Right renal cortex interstitium (tissue), 3 donors: Measurements from ENCODE around the gene PIK3R6. TPM values are rescaled to one million over a fixed set of nuclear protein-coding genes. Genes with fewer than 3 reads are reported as not detected.

Source experiments
- DNase-seq, 3 donors: peaks; one replicate each; pipeline ENCODE4 v3.0.0-alpha.2; 2013; ENCODE audit warnings: low read depth in 3 of 3, low spot score in 2 of 3
- polyA plus RNA-seq, 3 donors: library from polyadenylated mRNA; unstranded; fragments of 120-200 nt; gene quantifications; one replicate each; pipeline ENCODE4 v1.2.1, GENCODE V29; 2013; ENCODE audit not compliant: insufficient read length in 3 of 3

Gene PIK3R6, protein sequence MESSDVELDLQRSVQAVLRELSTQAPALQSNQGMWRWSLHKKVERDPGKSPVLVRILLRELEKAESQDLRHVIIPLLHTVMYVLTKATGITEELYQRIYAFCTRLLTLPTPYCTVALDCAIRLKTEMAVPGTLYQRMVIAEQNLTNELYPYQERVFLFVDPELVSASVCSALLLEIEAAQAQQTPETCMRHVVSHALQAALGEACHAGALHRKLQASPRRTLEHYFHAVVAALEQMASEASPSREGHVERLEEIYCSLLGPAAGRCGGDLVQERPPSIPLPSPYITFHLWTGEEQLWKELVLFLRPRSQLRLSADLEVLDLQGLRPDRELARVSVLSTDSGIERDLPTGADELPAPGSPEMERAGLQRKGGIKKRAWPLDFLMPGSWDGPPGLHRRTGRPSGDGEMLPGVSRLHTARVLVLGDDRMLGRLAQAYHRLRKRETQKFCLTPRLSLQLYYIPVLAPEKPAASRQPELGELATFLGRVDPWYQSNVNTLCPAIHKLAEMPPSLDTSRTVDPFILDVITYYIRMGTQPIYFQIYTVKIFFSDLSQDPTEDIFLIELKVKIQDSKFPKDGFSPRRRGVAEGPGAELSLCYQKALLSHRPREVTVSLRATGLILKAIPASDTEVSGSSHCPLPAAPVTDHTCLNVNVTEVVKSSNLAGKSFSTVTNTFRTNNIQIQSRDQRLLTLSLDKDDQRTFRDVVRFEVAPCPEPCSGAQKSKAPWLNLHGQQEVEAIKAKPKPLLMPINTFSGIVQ
- 1 to 10 TPM; 1.1 to 1.2 (median 1.2) TPM for polyA plus RNA-seq

DNA sequence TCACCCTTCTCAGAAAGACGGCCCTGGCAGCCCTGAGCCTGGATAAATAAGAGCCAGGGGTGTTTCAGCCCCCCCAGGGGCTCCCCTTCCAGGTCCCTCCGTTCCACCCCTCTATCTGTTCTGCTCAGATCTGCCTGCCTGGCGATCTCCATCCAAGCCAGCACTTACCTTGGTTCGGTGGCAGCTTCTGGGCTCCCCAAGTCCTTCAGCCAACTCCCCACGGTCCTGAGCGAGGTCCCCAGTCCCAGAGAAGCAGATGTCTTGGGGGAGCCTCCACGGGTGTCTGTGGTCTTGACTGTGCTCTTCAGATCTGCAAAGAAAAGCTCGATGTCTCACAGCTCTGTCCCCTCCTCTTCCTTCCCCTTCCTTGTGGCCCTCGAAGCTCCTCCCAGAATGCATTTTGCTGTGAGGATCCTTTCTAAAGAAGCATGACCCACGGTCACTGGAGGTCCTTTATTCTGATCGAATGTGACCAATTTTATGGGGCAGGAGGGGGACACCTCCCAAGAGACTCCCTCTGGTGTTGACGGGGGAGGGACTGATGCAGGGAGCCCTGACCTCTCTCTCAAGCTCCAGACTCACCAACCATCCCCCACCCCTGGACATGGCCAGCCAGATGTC, at the start of gene PIK3R6:
Gene PIK3R6 (minus strand): TSS at position 314 of the 621 bp plus-strand sequence. CDS start 17,880 bp downstream, outside the sequence.
- no peak for DNase-seq

DNA sequence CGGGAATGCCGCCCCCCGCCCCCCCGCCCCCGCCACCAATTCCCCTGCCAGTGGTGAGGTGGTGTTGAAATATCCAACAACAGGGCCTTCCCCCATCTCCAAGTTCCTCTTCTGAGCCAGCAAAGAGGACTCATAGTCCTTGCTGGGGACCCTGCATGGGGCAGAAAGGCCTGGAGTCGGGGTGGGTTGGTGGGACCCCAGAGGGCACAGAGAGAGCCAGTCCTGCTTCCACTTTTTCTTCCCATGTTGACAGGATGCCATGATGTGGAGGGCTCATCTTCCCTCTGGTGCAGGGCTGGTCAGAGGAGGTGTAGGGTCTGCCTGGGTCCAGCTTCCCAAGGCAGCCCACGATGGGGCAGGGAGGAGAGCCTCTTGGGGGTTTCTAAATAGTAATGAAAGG, 49.0 kb upstream of the PIK3R6 start:
- no peak for DNase-seq

DNA sequence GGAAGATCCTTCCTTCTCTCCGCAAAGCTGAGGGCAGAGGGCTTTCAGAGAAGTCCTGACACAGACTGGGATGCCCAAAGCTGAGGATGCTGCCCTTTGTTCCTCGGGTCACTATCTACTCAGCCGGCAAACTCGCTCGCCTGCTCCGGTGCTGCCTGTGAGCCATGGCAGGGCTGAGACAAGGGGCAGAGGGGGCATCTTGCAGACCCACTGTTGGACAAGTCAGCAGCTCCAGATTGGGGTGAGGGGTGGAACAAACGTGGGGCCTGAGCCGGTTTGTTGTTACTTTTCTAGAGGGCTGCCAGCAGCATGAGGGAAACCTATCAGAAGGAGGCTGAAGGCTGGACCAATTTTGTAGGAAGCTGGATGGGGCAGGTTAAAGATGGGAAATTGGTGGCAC, 47.1 kb upstream of the PIK3R6 start:
- no peak for DNase-seq

DNA sequence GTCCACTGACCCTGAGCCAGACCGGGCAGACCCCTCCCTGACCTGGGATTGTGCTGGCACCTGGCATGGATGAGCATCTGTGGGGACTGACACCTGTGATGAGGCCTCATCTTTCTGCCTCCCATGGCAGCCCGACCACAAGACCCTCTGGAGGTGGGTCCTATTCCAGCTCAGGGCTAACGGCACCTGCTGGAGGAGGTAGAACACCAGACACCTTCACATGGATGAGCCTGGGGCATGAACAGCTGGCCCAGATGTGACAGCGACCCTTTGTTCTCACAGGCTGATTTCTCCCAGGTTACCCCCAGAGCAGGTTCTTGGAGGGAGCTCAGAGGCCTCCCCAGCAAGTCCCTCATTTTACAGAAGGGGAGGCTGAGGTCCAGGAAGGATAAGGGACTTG, 46.4 kb upstream of the PIK3R6 start:
- no peak for DNase-seq

DNA sequence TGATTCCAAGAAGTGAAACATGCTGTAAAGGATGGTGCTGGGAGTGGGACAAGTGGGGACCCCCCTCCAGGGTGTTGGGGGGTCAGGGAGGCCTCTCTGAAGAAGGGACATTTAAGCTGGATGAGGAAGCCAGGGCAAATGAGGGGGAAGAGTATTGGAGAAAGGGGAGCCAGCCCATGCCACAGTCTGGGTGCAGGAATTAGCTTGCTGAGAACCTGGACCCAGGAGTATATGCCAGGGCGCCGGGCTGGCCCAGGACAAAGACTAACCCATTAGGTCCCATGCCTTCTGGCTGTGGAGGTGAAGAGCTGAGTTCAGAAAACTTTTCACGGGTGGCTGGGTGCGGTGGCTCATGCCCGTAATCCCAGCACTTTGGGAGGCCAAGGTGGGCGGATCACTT, 45.6 kb upstream of the PIK3R6 start:
- no peak for DNase-seq

DNA sequence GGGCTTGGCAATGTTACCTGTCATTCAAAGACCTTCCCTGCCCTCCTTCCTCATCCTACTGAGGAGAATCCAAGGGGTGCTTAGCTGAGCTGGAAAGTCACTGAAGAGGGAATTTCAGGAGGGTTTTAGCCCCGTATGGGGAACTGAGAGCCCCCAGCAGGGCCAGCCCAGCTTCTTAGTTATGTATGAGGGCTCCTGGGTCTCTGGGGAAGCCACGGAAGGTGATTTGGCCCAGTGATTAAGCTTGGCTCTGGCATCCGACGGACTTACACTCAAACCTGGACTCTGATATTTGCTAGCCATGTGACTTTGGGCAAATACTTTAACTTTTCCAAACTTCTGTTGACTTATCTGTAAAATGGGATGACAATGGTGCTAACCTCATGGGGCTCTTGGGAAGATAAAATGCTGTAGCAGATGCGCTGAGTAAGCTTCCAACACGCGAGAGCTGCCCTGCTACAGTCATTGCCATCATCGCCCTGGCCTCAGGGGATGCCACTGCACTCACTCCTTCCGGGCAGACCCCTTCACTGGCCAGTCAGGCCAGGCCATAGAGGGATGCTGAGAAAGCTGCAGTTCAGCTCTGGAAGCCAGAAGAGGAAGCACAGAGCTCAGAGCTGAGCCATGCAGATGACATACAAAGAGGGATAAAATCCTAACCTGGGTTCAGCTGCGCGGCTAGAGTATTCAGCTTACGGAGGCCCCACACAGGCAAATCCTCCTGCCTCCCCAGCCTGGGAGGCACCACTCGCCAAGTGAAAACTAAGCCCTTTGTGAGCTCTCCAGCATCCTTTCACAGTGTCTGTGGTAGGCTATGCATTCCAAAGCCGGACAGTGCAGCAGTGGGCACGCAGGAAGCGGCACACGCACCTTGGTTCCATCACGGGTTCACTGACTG, 44.9 kb upstream of the PIK3R6 start:
- DNase-seq, result no peak

DNA sequence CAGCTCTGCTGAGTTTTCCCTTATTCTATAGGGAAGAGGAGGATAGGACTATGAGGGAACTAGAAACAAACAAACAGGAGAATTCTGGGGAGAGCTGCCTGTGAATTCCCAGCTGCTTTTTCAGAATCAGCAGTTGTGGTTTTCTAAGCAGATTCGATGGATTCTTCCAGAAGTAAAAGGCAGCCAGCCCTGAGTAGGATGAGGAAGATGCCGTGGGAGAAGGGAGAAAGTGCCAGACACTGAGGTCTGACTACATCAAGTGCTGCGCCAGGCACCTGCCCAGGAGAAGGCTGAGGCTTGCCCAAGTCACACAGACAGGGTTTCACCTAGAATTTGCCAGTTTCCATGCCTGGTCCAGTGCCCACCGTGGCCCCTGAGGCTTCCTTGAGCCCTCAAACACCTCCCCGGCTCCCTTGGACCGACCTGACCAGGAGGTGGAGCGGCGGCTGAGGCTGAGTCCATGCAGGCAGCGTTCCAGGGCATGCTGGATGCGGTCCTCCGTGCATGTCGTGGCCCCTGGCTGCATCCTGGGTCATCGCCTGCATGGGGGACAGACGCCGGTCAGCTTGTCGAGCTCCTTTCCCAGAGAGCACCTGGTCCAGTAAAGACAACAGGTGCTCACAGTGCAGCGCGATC, 43.6 kb upstream of the PIK3R6 start:
- no peak for DNase-seq

DNA sequence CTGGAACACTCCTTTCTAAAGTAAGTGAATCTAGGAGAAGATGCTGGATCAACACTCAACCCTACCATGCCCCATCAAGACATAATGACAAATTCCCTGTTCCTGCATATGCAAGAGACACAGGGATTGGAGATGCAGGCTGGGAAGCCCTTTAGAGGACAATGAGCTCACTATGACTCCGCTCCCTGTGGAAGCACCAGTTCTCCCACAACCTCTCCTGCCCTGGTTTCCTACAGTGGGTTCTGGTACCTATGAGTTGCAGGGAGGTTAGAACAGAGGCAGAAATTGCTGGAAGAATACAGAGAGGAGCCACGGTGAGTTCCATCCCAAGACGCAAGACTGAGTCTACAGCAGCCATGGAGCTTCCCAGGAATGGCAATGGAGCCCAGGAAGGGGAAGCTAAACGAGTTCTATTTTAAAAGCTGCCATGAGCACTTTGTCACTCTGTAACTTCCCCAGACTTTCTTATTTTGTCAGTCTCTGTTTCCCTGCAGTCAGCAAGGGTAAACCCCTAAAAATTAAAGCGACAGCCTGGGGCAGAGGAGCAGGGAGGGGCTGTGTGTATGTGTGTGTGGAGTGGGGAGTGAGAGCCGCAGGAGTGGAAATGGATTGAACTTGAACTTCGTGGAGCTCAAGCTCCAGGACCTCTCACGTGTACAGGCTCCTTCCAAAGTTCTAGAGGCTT, 42.3 kb upstream of the PIK3R6 start:
- no peak for DNase-seq

DNA sequence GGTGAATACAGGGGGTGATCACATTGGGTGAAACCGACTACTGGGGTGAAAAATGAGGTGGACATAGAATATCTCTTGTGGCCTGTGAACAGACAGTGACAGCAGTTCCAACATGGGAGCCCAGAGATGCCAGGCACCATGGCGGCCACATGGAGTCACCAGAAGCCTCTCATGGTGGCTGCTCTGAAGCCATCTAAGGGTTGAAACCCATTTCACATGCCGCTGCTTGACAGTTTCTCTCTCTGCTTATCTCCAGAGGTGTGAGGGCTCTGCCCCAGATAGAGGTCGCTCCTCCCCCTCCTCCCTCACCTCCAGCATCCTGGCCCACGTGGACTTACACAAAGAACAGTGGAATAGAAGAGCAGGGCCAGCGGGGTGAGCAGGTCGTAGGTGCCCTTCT, 37.9 kb upstream of the PIK3R6 start:
- DNase-seq, result no peak

DNA sequence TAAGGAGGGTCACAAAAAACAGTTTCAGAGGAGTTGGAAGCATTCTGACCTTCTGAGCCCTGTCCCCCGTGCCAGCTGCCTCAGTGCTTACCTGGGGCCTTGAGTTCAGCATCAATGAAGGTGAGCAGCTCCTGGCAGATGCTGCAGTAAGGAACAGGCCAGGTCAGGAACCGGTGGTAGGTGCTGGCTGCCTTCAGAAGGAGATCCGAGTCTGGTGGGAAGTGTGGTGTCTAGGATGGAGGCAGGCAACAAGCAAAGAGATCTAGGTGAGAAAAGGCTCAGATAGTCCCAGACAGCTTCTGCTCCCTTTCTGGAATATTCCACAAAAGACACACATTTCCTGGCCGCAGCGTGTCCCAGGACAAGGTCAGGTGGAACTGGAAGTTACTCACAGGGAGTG, 37.2 kb upstream of the PIK3R6 start:
- DNase-seq, result no peak

DNA sequence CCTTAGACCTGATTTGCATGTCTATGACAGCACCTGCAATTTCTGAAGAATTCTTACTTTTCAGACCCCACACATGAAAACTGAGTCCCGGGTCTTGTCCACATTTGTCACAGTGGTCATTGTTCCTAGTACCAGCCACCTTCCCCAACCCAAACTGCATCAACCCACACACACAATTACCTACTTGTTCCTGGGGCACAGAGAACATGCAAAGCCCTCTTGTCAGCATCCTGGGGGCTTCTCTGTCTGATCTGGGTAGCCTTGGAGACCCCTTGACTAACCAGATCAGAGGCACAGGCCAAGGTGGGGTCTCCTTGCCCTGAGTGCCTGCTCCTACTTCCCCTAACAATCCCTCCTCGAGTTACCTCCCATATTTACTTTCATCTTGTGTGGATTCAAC, 36.7 kb upstream of the PIK3R6 start:
- DNase-seq, result no peak

DNA sequence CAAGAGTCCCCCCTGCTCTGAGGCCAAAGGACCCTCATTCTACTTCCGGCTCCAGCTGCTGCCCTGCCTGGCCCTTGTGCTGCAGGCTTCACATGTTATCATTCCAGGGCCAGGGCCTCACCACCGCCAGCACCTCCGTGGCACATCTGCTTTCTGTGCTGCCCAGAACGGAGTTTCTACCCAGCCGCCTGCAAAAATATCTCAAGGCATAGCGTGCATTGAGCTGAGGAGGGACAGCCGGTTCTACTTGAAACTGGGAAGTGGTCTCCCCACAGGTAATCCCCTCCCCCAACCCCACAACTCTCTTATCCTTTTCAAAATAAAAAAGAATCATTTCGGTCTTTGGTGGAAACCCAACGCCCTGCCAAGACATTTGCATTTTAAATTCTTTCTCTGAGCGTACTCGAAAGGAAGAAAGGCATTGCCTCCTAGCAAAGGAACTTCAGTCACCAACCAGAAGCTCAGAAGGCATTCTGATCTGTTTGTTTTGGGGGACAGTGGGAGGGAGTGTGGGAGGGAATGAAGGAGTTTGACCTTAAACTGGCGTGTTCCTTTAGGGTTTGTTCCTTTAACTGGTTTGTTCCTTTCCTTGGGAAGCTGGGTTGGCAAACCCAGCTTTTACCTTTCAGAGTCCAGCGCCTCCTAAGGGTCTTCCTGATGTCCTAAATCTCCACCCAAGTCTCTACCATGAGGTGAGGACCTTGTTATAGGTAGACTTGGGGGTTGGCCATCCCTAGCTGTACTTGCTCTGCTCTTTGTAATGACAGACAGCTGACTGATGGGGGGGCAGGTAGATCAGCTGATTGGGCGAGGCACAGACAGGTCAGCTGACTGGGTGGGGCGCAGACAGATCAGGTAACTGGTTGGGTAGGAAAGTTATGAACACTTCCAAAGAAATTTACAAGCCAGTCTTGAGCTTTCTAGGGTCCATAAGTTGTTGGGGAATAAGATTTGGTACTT, 33.4 kb upstream of the PIK3R6 start:
- no peak for DNase-seq

DNA sequence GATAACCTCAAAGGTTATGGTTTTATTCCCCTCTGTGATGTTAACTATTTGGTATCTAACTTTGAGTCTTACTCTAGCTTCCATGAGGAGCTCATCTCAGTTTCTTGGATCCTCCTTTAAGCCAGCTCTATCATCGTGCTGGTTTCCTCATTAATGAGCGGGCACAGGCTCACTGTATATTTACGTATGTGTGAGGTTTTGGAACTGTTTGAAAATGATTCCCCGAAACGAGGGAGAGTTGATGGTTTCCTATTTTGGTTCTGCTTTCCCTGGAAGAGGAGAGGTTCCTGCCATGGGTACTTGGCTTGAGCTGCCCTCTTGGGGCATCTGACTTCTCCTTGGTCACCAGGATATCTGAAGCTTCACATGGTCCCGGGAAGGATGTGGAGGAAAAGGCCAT, 32.7 kb upstream of the PIK3R6 start:
- DNase-seq, result no peak

DNA sequence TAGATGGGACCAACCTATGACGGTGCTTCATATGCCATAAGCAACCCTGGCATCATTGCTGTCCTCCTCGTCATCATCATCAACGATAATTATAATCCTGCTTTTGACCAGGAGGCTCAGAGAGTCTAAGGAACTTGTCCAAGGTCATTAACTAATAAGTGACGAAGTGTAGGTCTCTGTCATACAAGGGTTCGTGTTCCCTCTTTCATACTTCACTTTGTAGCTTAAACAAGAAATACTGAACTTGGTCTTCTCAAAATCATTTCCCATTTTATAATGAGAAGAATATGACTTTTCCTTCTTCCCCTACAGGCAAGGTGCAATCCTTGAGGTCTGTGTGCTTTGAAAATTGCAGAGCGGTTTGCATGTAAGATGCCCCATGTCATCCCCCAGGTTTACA, 31.2 kb upstream of the PIK3R6 start:
- no peak for DNase-seq

DNA sequence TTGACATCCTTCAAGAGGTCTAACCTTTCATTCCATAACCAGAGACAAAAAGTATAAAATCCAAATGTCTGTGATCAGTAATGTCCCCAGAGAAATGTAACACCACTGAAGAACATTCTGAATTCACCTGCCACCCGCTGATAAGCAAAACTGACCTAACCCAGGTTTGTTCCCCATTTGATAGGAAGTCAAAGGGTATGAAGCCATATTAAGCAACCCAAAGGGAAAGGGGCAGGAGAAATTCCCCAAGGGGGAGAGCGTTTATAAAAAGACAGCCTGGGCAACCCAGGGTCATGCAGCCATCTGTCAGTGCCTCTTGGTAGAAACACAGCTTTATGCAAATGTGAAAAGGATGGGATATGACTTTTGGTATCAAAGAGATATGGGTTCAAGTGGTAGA, 30.7 kb upstream of the PIK3R6 start:
- DNase-seq, result no peak

DNA sequence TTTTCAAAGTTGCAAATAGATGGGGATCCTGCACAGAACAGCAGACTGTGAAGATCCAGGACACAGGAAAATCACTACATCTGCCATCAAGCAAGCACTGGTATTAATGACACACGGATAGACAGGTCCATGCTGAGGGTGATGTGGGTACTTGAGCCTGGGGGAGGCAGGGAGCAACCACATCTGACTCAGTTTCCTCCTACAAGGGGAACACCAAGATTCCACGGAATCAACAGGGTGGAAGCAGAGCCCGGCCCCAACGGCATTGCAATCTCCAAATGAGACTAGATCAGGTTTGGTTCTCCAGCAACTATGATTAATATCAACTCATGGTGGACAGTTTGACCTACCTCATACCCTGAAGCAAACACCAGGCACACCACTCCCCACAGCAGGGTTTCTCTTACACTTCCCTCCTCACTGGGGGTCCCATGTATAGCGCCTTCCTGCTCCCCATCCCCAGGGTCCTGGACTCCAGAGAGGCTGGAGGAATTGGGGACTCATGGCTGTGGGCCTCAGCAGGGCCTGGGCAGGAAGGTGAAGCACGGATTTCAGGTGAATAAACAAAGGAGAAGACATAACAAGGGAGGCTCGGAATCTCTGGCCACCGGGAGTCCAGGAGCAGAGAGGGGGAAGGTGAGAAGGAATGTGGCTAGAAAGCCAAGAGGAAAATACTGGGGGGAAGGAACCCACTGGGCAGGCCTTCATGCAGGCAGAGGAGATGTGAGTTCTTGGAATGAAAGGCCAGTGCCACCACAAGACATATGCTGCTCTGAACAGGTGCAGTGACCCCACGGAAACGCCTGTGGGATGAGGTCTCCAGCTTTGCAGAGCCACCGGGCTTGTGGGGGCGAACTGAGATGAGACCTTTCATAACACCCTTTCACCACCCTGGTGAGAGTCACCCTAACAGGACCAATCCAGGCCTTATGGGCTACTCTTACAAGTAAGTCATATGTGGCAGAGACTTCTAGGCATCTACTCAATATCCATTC, 29.5 kb upstream of the PIK3R6 start:
- DNase-seq, result no peak

DNA sequence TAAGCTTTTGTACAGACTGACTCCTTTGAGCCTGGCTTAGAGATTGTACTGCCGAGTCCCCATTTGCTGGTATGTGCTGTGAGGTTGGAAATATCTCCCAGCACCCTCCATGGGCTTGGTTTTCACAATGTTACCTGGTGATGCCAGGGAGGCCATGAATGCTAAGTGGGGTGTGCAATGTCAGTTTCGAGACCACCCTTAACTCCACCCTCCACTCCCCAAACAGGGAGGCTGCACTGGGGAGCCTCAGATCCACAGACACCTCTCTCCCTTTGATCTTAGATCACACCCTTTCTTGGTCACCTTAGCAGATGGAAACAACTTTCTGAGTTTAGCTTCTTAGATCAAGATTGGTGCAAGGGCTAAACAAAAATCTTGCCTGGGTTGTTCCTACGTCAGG, 28.6 kb upstream of the PIK3R6 start:
- DNase-seq, result no peak
